NCI-H146 (cell line): ENCODE data around the gene NANOS2.

Experiments
- DNase-seq: peaks from one replicate; lab custom pipeline; 2025; lab: John Stamatoyannopoulos, UW

NANOS2 gene

GRCh38 chr19:45895519-45895972, 19.0 kb downstream of the NANOS2 start:
- no peak for DNase-seq

GRCh38 chr19:45890877-45891276, 23.7 kb downstream of the NANOS2 start:
- no peak for DNase-seq

GRCh38 chr19:45889210-45889885, 25.2 kb downstream of the NANOS2 start:
- DNase-seq: no peak

- no peak for DNase-seq
Measured at GRCh38 chr19:45887200-45887710, 27.3 kb downstream of the NANOS2 start.

- DNase-seq: peak; percentile 94
Measured at GRCh38 chr19:45886427-45887199, 28.0 kb downstream of the NANOS2 start.

GRCh38 chr19:45885556-45886426, 28.8 kb downstream of the NANOS2 start, which contains the start of gene IRF2BP1:
IRF2BP1 (minus strand) TSS chr19:45886141; CDS start chr19:45885774, 367 bp downstream.
- DNase-seq: peak; percentile 96

- DNase-seq: peak; percentile 42
Measured at GRCh38 chr19:45884682-45885555, 29.7 kb downstream of the NANOS2 start.

- DNase-seq: no peak
Measured at GRCh38 chr19:45883881-45884681, 30.5 kb downstream of the NANOS2 start.

GRCh38 chr19:45883586-45883880, 31.0 kb downstream of the NANOS2 start:
- no peak for DNase-seq

GRCh38 chr19:45882652-45883585, 31.7 kb downstream of the NANOS2 start:
- peak; percentile 93 for DNase-seq

GRCh38 chr19:45881909-45882528, 32.6 kb downstream of the NANOS2 start:
- DNase-seq: peak; percentile 93

GRCh38 chr19:45881082-45881908, 33.3 kb downstream of the NANOS2 start:
- peak; percentile 17 for DNase-seq

- DNase-seq: no peak
Measured at GRCh38 chr19:45879971-45880370, 34.6 kb downstream of the NANOS2 start.

GRCh38 chr19:45879055-45879454, 35.5 kb downstream of the NANOS2 start:
- no peak for DNase-seq

- no peak for DNase-seq
Measured at GRCh38 chr19:45878043-45878794, 36.4 kb downstream of the NANOS2 start.

- DNase-seq: no peak
Measured at GRCh38 chr19:45876411-45877197, 38.0 kb downstream of the NANOS2 start.

GRCh38 chr19:45876161-45876410, 38.5 kb downstream of the NANOS2 start:
- DNase-seq: no peak
